Measurements from ENCODE around the gene ZNF821.

ZNF821 gene

DNA sequence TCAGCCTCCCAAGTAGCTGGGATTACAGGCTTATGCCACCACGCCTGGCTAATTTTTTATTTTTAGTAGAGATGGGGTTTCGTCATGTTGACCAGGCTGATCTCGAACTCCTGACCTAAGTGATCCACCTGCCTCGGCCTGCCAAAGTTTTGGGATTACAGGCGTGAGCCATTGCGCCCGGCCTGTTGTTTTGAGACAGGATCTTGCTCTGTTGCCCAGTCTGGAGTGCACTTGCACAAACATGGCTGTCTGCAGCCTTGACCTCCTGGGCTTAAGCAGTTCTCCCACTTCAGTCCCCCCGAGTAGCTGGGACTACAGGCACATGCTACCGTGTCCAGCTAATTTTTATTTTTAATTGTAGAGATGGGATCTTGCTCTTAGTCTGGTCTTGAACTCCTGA lies 20.3 kb upstream of the ZNF821 start:
- in situ Hi-C loops (cut with MboI; ENCODE audit: low pct_unique_long_range_greater_than_20kb, low sequenced_read_pairs), result no loop called here

DNA sequence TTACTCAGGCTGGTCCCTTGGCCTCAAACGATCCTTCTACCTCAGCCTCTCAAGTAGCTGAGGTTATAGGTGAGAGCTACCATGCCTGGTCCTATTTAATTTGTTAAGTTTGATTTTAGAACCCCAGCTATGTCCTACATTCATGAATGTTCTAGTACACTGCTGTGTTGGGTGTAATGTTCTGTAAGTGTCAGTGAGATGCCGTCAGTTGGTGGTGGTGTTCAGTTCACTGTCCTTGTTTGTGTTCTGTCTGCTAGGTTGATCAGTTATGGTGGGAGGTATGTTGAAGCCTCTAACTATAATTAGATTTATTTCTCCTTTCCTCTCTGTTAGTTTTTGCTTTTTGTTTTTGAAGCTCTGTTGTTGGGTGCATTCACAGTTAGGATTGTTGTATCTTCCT lies 19.6 kb upstream of the ZNF821 start:
- in situ Hi-C loops (cut with MboI; ENCODE audit: low pct_unique_long_range_greater_than_20kb, low sequenced_read_pairs), result no loop called here
- no peak for DNase-seq

More for the DNA sequence above, 20.3 kb upstream of the ZNF821 start:
- DNase-seq, result no peak

DNA sequence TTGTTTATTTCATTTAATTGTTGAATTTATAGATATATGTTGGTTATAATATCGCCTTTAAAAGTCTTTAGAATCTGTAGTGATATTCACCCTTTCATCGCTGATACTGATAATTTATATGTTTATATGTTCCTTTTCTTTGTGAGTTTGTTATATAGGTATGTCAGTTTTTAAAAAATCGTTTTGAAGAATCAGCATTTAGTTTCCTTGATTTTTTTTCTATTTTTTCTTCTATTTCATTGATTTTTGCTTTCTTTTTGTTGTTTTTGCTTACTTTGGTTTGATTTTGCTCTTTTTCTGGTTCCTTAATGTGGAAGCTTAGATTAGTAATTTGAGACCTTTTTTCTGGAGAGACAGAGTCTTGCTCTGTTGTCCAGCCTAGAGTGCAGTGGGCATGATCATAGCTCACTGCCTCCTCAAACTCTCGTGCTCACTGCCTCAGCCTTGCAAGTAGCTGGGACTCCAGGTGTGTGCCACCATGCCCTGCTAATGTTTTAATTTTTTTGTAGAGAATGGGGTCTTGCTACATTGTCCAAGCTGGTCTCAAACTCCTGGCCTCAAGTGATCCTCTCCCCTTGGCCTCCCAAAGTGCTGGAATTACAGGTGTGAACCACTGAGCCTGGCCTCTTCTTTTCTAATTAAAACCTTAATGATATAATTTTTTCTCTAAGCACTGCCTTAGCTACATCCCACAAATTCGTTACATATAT lies 18.8 kb upstream of the ZNF821 start:
- DNase-seq, result no peak
- in situ Hi-C loops (cut with MboI; ENCODE audit: low pct_unique_long_range_greater_than_20kb, low sequenced_read_pairs), result no loop called here

DNA sequence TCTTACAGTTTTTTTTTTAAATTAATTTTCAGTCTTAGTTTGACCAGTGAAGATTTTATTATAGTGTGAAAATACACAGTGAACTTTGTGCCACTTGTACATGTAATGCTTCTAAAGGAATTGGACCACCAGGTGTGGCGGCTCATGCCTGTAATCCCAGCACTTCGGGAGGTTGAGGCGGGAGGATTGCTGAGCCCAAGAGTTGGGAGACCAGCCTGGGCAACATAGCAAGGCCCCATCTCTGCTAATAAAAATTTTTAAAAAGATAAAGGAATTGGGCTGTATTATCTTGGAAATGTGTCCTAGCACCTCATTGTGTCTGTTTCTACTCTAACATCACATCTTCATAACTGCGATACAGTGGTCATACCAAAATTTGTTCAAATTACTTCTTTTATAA lies 15.2 kb upstream of the ZNF821 start:
- no peak for DNase-seq
- in situ Hi-C loops (cut with MboI; ENCODE audit: low pct_unique_long_range_greater_than_20kb, low sequenced_read_pairs), result no loop called here

DNA sequence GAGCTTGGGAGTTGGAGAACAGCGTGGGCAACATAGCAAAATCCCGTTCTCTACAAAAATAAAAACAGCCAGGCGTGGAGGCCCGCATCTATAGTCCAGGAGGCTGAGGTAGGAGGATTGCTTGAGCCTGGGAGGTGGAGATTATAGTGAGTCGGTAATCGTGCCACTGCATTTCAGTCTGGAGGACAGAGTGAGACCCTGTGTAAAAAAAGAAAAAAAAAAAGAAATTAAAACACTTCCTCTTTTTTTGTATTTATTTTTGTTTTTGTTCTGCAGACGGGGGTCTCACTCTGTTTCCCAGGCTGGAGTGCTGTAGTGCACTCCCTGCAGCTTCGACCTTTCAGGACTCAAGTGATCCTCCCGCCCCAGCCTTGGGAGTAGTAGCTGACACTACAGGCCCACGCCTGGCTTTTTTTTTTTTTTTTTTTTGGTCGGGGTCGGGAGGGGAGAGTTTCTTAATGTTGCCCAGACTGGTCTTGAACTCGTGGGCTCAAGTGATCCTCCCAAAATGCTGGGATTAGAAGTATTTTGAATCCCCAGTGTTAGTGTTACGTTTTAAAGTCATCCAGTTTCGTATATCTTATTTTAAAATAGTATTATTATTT lies 12.9 kb upstream of the ZNF821 start:
- in situ Hi-C loops (cut with MboI; ENCODE audit: low pct_unique_long_range_greater_than_20kb, low sequenced_read_pairs), result no loop called here
- DNase-seq, result peak; percentile 35

DNA sequence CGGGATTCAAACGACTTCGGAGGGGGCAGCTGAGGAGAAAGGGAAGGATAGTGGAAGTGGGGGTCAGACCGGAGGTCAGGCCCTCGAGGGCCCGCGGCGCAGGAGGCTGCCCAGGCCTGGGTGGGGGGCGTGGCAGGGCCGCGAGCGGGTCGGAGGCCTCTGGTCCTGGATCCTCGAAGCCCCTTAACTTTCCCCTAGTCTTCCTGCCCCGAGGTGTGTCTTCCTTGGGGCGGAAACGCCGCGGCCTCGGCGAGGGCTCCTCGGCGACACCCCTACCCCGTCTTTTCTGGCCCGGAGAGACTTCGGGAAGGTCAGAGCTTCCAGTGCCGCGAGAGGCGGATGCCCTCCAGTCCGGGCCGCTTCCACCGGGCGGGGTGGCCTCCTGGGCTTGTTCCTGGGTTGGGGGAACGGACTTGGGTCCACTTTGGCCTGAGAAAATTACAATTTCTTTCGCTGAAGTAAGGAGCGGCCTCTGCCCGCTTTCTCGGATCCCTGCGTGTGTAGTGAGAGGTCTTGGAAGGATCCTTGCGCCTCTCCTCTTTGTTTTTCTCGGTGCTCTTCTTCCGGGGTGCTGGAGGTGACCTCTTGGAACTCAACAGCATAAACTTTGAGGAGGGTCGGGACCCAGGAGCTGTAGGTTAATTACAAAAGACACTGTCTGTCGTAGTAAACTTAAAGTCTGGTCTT lies 11.8 kb upstream of the ZNF821 start:
- DNase-seq, result no peak
- in situ Hi-C loops (cut with MboI; ENCODE audit: low pct_unique_long_range_greater_than_20kb, low sequenced_read_pairs), result no loop called here

DNA sequence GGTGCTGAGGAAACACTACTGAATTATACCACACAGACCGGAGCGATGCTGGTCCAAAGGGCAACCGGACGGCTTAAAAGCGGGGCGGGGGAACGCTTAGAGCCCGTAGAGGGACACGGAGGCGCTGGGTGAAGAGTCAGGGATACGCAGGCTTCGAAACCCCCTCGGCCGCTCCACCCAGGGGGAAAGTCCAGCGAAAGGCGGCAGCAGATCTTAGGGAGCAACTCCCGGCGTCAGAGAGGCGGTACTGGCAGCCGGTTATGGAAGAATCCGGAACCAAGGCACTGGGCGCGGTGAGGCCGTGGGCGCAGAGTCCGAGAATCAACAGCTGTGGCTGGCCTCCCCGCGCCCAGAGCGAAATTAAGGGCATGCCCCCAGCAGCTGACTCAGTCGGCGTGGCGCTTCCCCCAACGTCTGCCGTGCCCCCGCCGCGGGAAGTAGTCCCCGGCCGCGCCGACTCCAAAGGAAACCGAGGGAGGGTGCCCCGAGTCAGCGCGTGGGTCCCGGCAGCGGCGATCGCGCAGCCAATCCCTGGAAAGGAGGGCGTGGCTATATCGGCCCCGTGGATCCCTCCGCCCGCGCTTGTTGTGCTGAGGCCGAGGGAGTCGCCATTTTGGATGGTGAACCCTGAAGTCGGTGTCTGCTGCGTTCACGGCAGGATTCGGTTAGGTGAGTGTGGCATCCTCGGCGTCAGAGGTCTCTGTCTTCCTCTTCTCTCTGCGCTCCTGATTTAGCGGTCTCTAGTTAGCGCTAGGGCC lies 11.1 kb upstream of the ZNF821 start, which contains the start of gene IST1:
IST1 (plus strand) TSS at position 611 of the 758 bp plus-strand sequence. CDS start 20,110 bp downstream, outside the sequence.
- peak; percentile 98 for DNase-seq
- in situ Hi-C loops (cut with MboI; ENCODE audit: low pct_unique_long_range_greater_than_20kb, low sequenced_read_pairs), result no loop called here

DNA sequence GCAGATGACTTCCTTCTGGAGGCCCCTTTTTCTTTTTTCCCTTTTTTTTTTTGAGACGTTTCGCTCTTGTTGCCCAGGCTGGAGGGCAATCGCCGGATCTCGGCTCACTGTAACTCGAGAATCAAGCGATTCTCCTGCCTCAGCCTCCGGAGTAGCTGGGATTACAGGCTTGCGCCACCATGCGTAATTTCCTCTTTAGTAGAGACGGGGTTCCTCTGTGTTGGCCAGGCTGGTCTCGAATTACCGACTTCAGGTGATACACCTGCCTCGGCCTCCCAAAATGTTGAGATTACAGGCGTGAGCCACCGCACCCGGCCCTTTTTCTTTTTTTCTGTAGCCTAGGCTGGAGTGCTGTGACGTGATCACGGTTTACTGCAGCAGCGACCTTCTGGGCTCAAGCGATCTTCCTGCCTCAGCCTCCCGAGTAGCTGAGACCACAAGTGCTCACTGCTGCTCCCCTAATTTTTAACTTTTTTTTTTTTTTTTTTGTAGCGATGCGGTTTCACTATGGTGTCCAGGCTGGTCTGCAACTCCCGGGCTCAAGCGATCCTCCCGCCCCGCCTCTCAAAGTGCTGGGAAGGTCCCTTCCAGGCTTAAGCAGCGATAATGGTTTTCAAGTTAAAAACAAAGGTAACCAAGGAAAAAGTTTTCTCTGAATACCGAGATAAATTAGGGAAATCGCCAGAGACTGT lies 10.4 kb upstream of the ZNF821 start:
- in situ Hi-C loops (cut with MboI; ENCODE audit: low pct_unique_long_range_greater_than_20kb, low sequenced_read_pairs), result no loop called here
- DNase-seq, result peak; percentile 82

DNA sequence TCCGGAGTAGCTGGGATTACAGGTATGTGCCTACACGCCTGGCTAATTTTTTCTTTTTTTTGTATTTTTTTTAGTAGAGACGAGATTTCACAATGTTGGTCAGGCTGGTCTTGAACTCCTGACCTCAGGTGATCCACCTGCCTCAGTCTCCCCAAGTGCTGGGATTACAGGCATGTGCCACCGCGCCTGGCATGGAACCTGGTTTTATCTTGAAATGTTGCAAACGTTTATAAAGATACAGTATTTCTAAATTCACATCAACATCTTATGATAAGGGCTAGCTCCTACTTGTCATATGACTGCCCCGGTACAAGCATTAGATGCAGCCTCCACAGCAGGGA lies 9.9 kb upstream of the ZNF821 start:
- in situ Hi-C loops (cut with MboI; ENCODE audit: low pct_unique_long_range_greater_than_20kb, low sequenced_read_pairs), result no loop called here
- no peak for DNase-seq

DNA sequence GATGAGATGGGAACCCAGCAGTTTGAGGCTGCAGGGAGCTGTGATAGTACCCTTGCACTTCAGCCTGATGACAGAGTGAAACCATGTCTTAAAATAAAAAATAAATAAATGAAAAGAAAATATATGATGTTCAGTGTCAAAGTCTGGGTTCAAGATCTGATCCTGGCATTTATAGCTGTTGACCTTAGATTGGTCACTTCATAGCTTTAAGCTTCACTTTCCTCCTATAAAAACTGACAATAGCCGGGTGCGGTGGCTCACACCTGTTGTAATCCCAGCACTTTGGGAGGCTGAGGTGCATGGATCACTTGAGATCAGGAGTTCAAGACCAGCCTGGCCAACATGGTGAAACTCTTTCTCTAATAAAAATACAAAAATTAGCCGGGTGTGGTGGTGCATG lies 5.2 kb upstream of the ZNF821 start:
- no peak for DNase-seq

DNA sequence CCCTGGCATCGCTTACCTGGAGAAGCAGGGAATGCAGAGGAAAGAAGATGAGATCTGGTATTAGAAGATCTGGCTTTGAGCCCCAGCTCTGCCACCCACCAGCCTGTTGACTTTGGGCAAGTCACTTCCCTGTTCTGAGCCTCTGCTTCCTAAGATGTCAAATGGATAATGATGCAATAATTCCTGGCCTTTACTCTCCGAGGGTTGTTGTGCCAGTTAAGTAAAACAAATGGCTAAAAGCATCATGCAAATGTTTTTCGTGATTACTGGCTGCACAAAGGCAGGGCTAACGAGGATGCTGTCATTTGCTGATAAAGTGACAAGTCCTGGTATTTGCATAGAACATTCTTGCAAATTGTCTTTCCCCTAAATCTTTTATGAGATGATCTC lies 1.3 kb upstream of the ZNF821 start:
- in situ Hi-C loops (cut with MboI; ENCODE audit: low pct_unique_long_range_greater_than_20kb, low sequenced_read_pairs), result no loop called here
- DNase-seq, result peak; percentile 35

More for the DNA sequence above, 5.2 kb upstream of the ZNF821 start:
- in situ Hi-C loops (cut with MboI; ENCODE audit: low pct_unique_long_range_greater_than_20kb, low sequenced_read_pairs), result no loop called here

DNA sequence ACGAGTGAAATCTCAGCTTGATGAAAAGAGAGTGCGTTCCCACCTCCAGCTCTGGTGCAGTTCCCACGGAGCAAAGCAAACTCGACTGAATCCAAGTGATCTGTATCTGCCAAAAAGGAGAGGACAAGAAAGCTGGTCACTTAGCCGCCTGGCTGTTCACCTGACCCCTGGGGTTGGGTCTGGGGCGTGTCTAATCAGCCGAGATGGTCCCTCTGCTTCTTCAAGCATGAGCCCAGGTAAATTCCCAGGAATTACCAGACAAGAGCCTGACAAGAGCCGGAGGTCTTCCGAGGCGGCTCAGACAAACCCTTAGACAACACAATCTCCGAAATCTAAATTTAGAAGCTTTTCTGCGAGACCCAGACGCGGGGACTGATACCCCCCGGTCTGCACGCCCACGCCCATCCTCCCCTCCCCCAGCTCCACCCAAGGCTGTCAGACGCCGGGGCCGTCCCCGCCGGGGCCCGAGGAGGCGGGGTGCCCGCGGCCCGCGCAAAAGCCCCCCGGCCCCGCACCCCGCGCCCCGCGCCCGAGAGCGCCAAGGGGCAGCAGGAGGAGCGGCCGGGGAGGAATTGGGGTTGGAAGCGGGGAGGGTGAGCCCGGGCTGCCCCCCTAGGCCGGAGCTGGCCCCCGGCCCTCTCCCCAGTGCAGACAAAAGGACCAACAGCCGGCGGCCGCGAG lies 674 bp downstream of the ZNF821 start:
- in situ Hi-C loops (cut with MboI; ENCODE audit: low pct_unique_long_range_greater_than_20kb, low sequenced_read_pairs), result no loop called here
- DNase-seq, result peak; percentile 37

DNA sequence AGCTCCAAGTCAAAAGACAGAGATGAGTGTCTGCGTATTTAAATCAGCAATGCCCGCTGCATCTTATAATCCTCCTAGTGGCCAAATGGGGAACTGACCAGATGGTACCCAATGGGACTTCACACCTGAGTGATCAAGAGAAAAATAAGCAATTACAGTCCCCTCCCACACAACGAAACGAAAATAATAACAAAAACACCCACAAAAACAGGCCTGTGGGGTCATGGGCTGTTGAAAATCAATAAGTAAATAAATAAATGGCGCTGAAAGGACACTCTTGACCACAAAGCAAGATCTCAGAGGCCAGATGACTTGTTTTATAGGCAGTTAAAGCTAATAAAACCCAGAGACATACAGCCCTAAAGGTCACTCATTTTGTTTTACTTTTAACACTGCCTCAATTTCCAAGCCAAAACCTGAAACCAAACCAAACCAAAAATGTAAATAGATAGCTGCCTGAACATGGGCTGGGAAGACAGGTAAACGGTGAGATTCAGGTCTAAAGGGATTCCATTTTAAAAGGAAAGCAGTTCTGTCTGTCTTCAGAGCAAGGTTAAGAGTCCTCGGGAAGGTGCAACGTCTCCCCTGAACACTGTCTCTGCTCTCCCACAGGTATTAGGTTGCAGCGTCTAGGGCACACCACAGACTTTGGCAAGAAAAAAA lies 1.3 kb downstream of the ZNF821 start:
- peak; percentile 85 for DNase-seq
- in situ Hi-C loops (cut with MboI; ENCODE audit: low pct_unique_long_range_greater_than_20kb, low sequenced_read_pairs), result no loop called here

DNA sequence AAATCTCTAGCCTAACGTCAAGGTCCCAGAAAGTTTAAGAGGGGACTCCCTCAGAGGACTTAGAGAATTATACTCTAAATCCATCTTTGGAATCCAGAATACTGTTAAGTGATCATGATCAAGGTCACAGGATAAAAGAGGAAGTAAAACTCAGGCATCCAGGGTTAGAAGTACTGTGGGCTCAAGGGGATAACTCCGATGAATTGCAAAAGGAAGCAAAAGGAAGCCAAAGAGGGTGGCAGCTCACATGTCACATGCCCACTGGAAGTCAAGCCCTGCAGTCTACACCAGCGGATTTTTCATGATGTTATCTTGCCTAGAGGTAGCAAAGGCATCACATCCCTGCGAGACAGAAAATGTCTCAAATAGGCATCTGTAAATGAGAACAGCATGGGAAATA lies 3.8 kb downstream of the ZNF821 start:
- peak; percentile 77 for DNase-seq
- in situ Hi-C loops (cut with MboI; ENCODE audit: low pct_unique_long_range_greater_than_20kb, low sequenced_read_pairs), result no loop called here

DNA sequence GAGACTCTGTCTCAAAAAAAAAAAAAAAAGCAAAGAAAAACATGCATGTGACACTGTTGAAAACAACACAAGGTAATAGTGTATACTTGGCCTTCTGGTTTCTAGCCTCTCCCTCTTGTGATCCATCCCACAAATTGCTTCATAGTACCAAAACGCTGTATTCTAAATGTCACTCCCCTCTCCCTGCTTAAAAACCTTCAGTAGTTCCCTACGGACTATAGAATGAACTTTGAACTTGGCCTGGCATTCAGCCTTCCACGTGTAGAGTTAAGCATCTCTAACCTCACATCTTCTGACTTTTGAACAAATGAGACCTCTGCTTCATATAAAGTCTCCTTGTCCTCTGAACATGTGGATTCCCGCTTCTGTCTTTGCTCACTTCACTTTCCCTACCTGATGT lies 5.1 kb downstream of the ZNF821 start:
- in situ Hi-C loops (cut with MboI; ENCODE audit: low pct_unique_long_range_greater_than_20kb, low sequenced_read_pairs), result no loop called here
- DNase-seq, result no peak

DNA sequence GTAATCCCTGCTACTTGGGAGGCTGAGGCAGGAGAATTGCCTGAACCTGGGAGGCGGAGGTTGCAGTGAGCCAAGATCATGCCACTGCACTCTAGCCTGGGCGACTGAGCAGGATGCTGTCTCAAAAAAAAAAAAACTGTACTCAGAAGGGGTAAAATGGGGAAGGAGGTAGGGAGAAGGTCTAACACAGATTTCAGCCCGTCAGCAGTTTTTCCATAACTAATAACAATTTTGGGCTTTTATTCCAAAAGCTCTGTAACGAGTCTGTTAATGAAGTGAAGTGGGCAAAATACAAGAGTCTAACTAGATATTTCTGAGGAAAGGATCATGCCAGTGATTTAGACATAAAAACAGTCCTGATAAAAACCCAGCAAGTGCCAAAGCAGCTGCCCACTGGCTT lies 10.8 kb downstream of the ZNF821 start:
- DNase-seq, result no peak

DNA sequence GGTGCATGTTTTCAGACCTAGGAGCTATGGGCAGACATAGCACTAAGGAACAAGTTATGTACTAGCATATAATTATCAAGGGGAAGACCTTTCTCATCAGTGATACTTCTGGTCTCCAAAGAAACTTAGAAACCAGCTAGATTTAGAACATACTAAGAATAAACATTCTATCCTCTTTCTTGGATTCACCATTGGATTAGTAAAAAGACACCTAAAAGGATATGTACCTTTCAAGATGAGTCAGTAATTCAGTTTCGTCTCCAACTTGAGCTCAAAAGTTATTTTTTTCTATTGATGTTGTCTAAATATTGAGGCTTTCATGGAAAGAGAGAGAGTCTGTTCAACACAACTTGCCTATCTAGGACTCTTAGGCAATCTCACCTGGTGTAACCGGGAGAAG lies 13.2 kb downstream of the ZNF821 start:
- in situ Hi-C loops (cut with MboI; ENCODE audit: low pct_unique_long_range_greater_than_20kb, low sequenced_read_pairs), result no loop called here

More for the DNA sequence above, 10.8 kb downstream of the ZNF821 start:
- in situ Hi-C loops (cut with MboI; ENCODE audit: low pct_unique_long_range_greater_than_20kb, low sequenced_read_pairs), result no loop called here

DNA sequence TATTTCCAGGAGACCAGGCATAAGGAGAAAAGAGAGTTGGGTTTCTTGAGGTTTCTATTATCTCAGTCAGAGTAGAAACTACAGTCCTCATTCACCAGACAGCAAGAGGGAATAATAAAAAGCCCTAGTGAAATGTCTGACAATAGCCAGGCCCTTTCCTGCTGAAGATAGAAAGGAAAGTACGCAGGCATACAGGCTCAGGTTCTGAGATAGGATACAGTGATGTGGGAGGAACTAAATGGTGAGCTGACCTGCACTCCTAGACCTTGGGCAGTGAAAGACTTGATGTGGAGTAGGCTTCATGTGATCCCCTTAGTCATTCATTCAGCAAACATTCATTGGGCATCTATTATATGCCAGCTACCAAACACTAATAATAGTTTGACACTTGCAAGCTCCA lies 14.9 kb downstream of the ZNF821 start:
- in situ Hi-C loops (cut with MboI; ENCODE audit: low pct_unique_long_range_greater_than_20kb, low sequenced_read_pairs), result no loop called here
- DNase-seq, result no peak

More for the DNA sequence above, 13.2 kb downstream of the ZNF821 start:
- DNase-seq, result no peak

All from KBM-7 (cell line).